Transverse colon (tissue), 3 donors: ENCODE measurements around the gene ROBO1.

Experiments used
- CTCF ChIP-seq, 5 experiments: fragments of 200-600 bp in 3 of 5; fragments of 450-650 bp in 2 of 5; sonication (generic) in 3 of 5; IDR thresholded peaks; 1 replicate in 2 of 5; 2 replicates in 3 of 5; pipeline ENCODE4 v1.5.1; 2016 to 2017; ENCODE audit warnings: antibody characterized with exemption in 5 of 5, inconsistent platforms in 3 of 5, mild to moderate bottlenecking in 2 of 5, moderate library complexity in 1 of 5
- EP300 ChIP-seq: sonication (generic); formaldehyde crosslinking; IDR thresholded peaks from one replicate; pipeline ENCODE4 v1.6.1; 2017; ENCODE audit warnings: antibody characterized with exemption, low read depth
- POLR2A ChIP-seq: fragments of 450-650 bp; IDR thresholded peaks from one replicate; pipeline ENCODE4 v1.6.1; 2016; ENCODE audit warnings: antibody characterized with exemption, mild to moderate bottlenecking, moderate library complexity

GRCh38 chr3:78683284-78683683 lies 1084.5 kb downstream of the ROBO1 start:
- TF ChIP-seq CTCF (IDR thresholded peaks at IDR 0.05): no peak
- no peak for TF ChIP-seq EP300
- TF ChIP-seq POLR2A: no peak
